MCF 10A (cell line): ENCODE results near the gene TMEM19. TPM values are rescaled to one million over a fixed set of nuclear protein-coding genes. Genes with fewer than 3 reads are reported as not detected.

Experiments used
- BruUV-seq: library from RNA; stranded (reverse); fragments of 400-500 nt; replicated peaks from 2 replicates; lab custom pipeline; 2021; lab: Mats Ljungman, UMichigan
- CTCF ChIA-PET: fragments of 300-600 bp; sonication (Branson Sonifier 250); formaldehyde crosslinking; extraction: SDS; loops from one replicate; lab custom pipeline; 2021; ENCODE audit warnings: antibody characterized with exemption, inconsistent platforms; lab: Yijun Ruan, JAX
- POLR2A ChIA-PET: fragments of 300-600, 350-650 bp; sonication (Branson Sonifier 250); formaldehyde crosslinking; extraction: SDS; loops from one replicate; lab custom pipeline; 2020; ENCODE audit warnings: antibody characterized with exemption, inconsistent platforms; lab: Yijun Ruan, JAX
- DNase-seq: peaks from one replicate; pipeline ENCODE4 v3.0.0-alpha.2; 2018; ENCODE audit not compliant: unreplicated experiment
- H3K27ac Mint-ChIP-seq: one replicate; pipeline ENCODE4 v1.8.0; 2022; ENCODE audit warnings: mild to moderate bottlenecking, low read depth, mixed read lengths; ENCODE audit not compliant: unreplicated experiment
- H3K27me3 Mint-ChIP-seq: one replicate; pipeline ENCODE4 v1.8.0; 2022; ENCODE audit warnings: mixed read lengths; ENCODE audit not compliant: insufficient read depth, unreplicated experiment
- H3K36me3 Mint-ChIP-seq: one replicate; pipeline ENCODE4 v1.8.0; 2022; ENCODE audit warnings: mild to moderate bottlenecking, moderate library complexity, mixed read lengths; ENCODE audit not compliant: insufficient read depth, unreplicated experiment
- H3K4me1 Mint-ChIP-seq: one replicate; pipeline ENCODE4 v1.8.0; 2022; ENCODE audit warnings: mixed read lengths; ENCODE audit not compliant: insufficient read depth, unreplicated experiment
- H3K4me3 Mint-ChIP-seq: one replicate; pipeline ENCODE4 v1.8.0; 2022; ENCODE audit warnings: mild to moderate bottlenecking, moderate library complexity, mixed read lengths; ENCODE audit not compliant: unreplicated experiment
- H3K9me3 Mint-ChIP-seq: one replicate; pipeline ENCODE4 v1.8.0; 2022; ENCODE audit warnings: mixed read lengths; ENCODE audit not compliant: unreplicated experiment
- CTCF ChIP-seq: fragments of 200-600 bp; IDR thresholded peaks from one replicate; pipeline ENCODE4 v1.8.0; 2022; ENCODE audit warnings: antibody characterized with exemption, mild to moderate bottlenecking; ENCODE audit not compliant: unreplicated experiment
- intact Hi-C: fragments of 100-400 bp; cut with micrococcal nuclease; formaldehyde crosslinking; loops from 2 replicates; pipeline ENCODE4 v1.14.1; 2022
- total RNA-seq: library from RNA; stranded (reverse); gene quantifications from 2 replicates; pipeline ENCODE4 v1.2.3, GENCODE V29; 2022

TMEM19 gene
- total RNA-seq, 1 experiment from 2014 or later = 7.3 TPM

DNA sequence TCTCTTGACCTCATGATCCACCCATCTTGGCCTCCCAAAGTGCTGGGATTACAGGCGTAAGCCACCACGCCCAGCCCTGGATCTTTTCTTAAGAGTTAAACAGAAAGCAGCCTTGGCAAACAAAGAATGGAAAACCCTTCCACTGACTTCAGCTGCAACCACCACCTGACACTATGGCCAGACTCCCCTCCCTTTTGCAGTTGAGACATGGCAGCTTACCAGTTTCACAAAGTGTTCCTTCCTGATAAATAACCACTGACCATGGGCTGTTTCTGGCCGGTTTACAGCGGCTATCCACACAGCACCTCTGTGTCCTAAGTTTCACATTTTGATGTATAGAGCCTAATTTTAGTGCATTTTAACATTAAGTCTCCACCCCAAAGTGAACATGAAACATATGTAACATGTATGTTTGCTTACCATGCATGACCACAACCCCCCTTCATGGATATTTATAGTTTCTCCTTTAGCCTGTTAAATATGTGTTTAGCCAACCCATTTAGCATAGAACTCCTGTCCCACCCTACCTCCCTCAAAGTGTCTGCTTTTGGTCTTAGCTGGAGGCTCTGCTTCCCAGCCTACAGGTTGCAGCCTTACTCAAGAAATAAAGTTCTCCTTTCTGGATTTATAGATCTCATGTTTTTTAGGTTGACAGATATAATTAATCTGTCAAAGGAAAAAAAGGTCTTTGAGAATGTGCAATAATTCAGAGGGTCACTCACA, 36.1 kb downstream of the TMEM19 start:
- Mint-ChIP-seq H3K4me1 (peaks cover 13% of the 10 kb centered on the region), H3K27ac (no peak overlapping the region), H3K36me3 (no peaks in the 10 kb centered on the region), H3K27me3 (no peaks in the 10 kb centered on the region), H3K9me3 (peaks cover 7% of the 10 kb centered on the region), H3K4me3 (no peak overlapping the region)
- DNase-seq = no peak
- intact Hi-C loops = no loop called here
- TF ChIP-seq CTCF = no peak
- POLR2A ChIA-PET = interaction anchor here (0.7 to 7.3 kb wide), 6 partner anchors 25 to 153 kb away, joined by 3 to 83 read pairs (median 14); partner anchors contain the start of genes RAB21, THAP2, TMEM19 and ZFC3H1
- BruUV-seq = no TSS peak
- CTCF ChIA-PET = interaction anchor here (2.4 to 7.7 kb wide), 2 partner anchors 26 to 36 kb away, joined by 19 to 46 read pairs; partner anchors contain the start of gene TMEM19

GRCh38 chr12:71725011-71725410, 39.1 kb downstream of the TMEM19 start:
- Mint-ChIP-seq H3K4me1 (peaks cover 13% of the 10 kb centered on the region), H3K9me3 (peaks cover 7% of the 10 kb centered on the region), H3K27ac (no peak overlapping the region), H3K36me3 (no peaks in the 10 kb centered on the region), H3K27me3 (no peaks in the 10 kb centered on the region), H3K4me3 (no peak overlapping the region)
- CTCF ChIA-PET = interaction anchor here (0.6 to 2.3 kb wide), 3 partner anchors 22 to 72 kb away, joined by 3 to 18 read pairs (median 7); partner anchors contain the start of gene TMEM19
- no peak for TF ChIP-seq CTCF
- no peak for DNase-seq
- no TSS peak for BruUV-seq
- intact Hi-C loops = no loop called here
- POLR2A ChIA-PET = interaction anchor here (0.8 to 1.5 kb wide), 2 partner anchors 13 to 30 kb away, joined by 3 to 4 read pairs; no protein-coding TSS in a partner anchor

GRCh38 chr12:71726548-71726947, 40.7 kb downstream of the TMEM19 start:
- Mint-ChIP-seq H3K4me3 (no peak overlapping the region), H3K36me3 (no peaks in the 10 kb centered on the region), H3K9me3 (peaks cover 15% of the 10 kb centered on the region), H3K4me1 (peaks cover 13% of the 10 kb centered on the region), H3K27ac (no peak overlapping the region), H3K27me3 (no peaks in the 10 kb centered on the region)
- CTCF ChIA-PET = interaction anchor here (0.7 to 1.7 kb wide), 3 partner anchors 21 to 40 kb away, joined by 3 to 7 read pairs (median 5); partner anchors contain the start of gene TMEM19
- BruUV-seq = no TSS peak
- no peak for TF ChIP-seq CTCF
- no peak for DNase-seq
- intact Hi-C loops = no loop called here
- POLR2A ChIA-PET = interaction anchor here (0.6 to 1.8 kb wide), 2 partner anchors 40 to 41 kb away, joined by 3 to 6 read pairs; partner anchors contain the start of gene TMEM19

GRCh38 chr12:71727958-71728357, 42.1 kb downstream of the TMEM19 start:
- POLR2A ChIA-PET = interaction anchor here (0.6 kb wide), 1 partner anchor 68 kb away, joined by 4 read pairs; no protein-coding TSS in a partner anchor
- no peaks in the 10 kb centered on the region for H3K36me3 Mint-ChIP-seq
- H3K4me3 Mint-ChIP-seq = no peak overlapping the region
- CTCF ChIA-PET = interaction anchor here (0.9 kb wide), 1 partner anchor 10 kb away, joined by 3 read pairs; no protein-coding TSS in a partner anchor
- no peak overlapping the region for H3K27ac Mint-ChIP-seq
- no TSS peak for BruUV-seq
- intact Hi-C loops = no loop called here
- DNase-seq = no peak
- TF ChIP-seq CTCF = no peak
- peaks cover 15% of the 10 kb centered on the region for H3K9me3 Mint-ChIP-seq
- no peaks in the 10 kb centered on the region for H3K27me3 Mint-ChIP-seq
- H3K4me1 Mint-ChIP-seq = peaks cover 13% of the 10 kb centered on the region
